Neuronal stem cell (in vitro differentiated cells): ENCODE data around the gene DGCR6L.
A peak's percentile ranks its signal among the peaks of the same experiment; 100 is the strongest.
"Not testable (repeated sequence)": the region's sequence is repeated elsewhere in the genome, so short reads cannot be mapped to it uniquely, and the experiment has no call there.

Source experiments
- DNase-seq: peaks from one replicate; pipeline ENCODE4 v3.0.0-alpha.2; 2013; ENCODE audit warnings: low spot score
- H2AFZ ChIP-seq: one replicate; pipeline ENCODE4 v1.6.1; 2013; ENCODE audit warnings: mild to moderate bottlenecking, low read length, inconsistent platforms
- H2AK5ac ChIP-seq: 2 replicates; pipeline ENCODE4 v1.6.1; 2013; ENCODE audit warnings: low read depth, mild to moderate bottlenecking, inconsistent platforms, low read length, moderate library complexity, mixed read lengths
- H2BK120ac ChIP-seq: 2 replicates; pipeline ENCODE4 v1.6.1; 2013; ENCODE audit warnings: low read depth, mild to moderate bottlenecking, inconsistent platforms, low read length, moderate library complexity, mixed read lengths
- H2BK12ac ChIP-seq: one replicate; pipeline ENCODE4 v1.6.1; 2013; ENCODE audit warnings: low read length, inconsistent platforms
- H2BK15ac ChIP-seq: 2 replicates; pipeline ENCODE4 v1.6.1; 2013; ENCODE audit warnings: mild to moderate bottlenecking, low read length, inconsistent platforms, mixed read lengths
- H2BK5ac ChIP-seq: one replicate; pipeline ENCODE4 v1.6.1; 2013; ENCODE audit warnings: inconsistent platforms, mild to moderate bottlenecking, low read length, moderate library complexity
- H3K14ac ChIP-seq: one replicate; pipeline ENCODE4 v1.6.1; 2013; ENCODE audit warnings: low read length, inconsistent platforms
- H3K18ac ChIP-seq: 2 replicates; pipeline ENCODE4 v1.6.1; 2013; ENCODE audit warnings: low read length, inconsistent platforms
- H3K23ac ChIP-seq: 2 replicates; pipeline ENCODE4 v1.6.1; 2013; ENCODE audit warnings: low read depth, mild to moderate bottlenecking, mixed read lengths, low read length, inconsistent platforms; ENCODE audit not compliant: poor library complexity
- H3K27ac ChIP-seq: replicated peaks from 3 replicates; pipeline ENCODE4 v1.5.1; 2013; ENCODE audit warnings: low read length, inconsistent platforms
- H3K27me3 ChIP-seq, 3 experiments: 2 replicates each; pipeline ENCODE4 v1.6.1; 2013; ENCODE audit warnings: low read length in 3 of 3, mild to moderate bottlenecking in 2 of 3, inconsistent platforms in 1 of 3, low read depth in 1 of 3, mixed read lengths in 1 of 3, moderate library complexity in 1 of 3; ENCODE audit not compliant: control insufficient read depth in 3 of 3, insufficient read depth in 3 of 3
- H3K36me3 ChIP-seq, 2 donors: replicated peaks in 1 of 2; 2 replicates each; pipeline ENCODE4 v1.6.1; 2013; ENCODE audit warnings: low read length in 2 of 2; ENCODE audit not compliant: control insufficient read depth in 2 of 2, insufficient read depth in 2 of 2
- H3K4ac ChIP-seq: 2 replicates; pipeline ENCODE4 v1.6.1; 2013; ENCODE audit warnings: inconsistent platforms, mild to moderate bottlenecking, low read length, moderate library complexity
- H3K4me1 ChIP-seq, 2 donors: 1 replicate in 1 of 2; 2 replicates in 1 of 2; pipeline ENCODE4 v1.6.1; 2013; ENCODE audit warnings: low read length in 2 of 2, low read depth in 1 of 2; ENCODE audit not compliant: control insufficient read depth in 2 of 2, insufficient read depth in 1 of 2
- H3K4me2 ChIP-seq: one replicate; pipeline ENCODE4 v1.6.1; 2013; ENCODE audit warnings: mild to moderate bottlenecking, low read length, inconsistent platforms; ENCODE audit not compliant: insufficient read depth, poor library complexity, severe bottlenecking
- H3K4me3 ChIP-seq, 2 donors: 2 replicates each; pipeline ENCODE4 v1.5.1; 2013; ENCODE audit warnings: low read length in 2 of 2, mild to moderate bottlenecking in 2 of 2, inconsistent platforms in 1 of 2, moderate library complexity in 1 of 2
- H3K79me1 ChIP-seq: one replicate; pipeline ENCODE4 v1.6.1; 2013; ENCODE audit warnings: low read depth, mild to moderate bottlenecking, inconsistent platforms, low read length, moderate library complexity
- H3K9ac ChIP-seq: one replicate; pipeline ENCODE4 v1.6.1; 2013; ENCODE audit warnings: mild to moderate bottlenecking, low read depth, low read length, inconsistent platforms; ENCODE audit not compliant: poor library complexity
- H3K9me3 ChIP-seq, 2 donors: replicated peaks in 1 of 2; 2 replicates each; pipeline versions ENCODE3 to v1.6.1; 2013; ENCODE audit warnings: low read length in 2 of 2, mild to moderate bottlenecking in 2 of 2, inconsistent platforms in 1 of 2, low read depth in 1 of 2, mixed read lengths in 1 of 2, moderate library complexity in 1 of 2; ENCODE audit not compliant: control insufficient read depth in 2 of 2, insufficient read depth in 1 of 2
- H4K8ac ChIP-seq: one replicate; pipeline ENCODE4 v1.6.1; 2013; ENCODE audit warnings: low read depth, mild to moderate bottlenecking, inconsistent platforms, low read length, moderate library complexity
- H4K91ac ChIP-seq: one replicate; pipeline ENCODE4 v1.6.1; 2013; ENCODE audit warnings: low read length, low read depth, mild to moderate bottlenecking, inconsistent platforms; ENCODE audit not compliant: poor library complexity
- WGBS, 2 donors: extraction: QIAGEN DNeasy Blood & Tissue Kit; methylation state at CpG; one replicate each; pipeline ENCODE4 v1.1.7; 2013; ENCODE audit warnings: missing lambda C conversion rate in 2 of 2, mixed read lengths in 1 of 2; ENCODE audit not compliant: insufficient read length in 2 of 2, insufficient replicate concordance in 1 of 2; ENCODE audit errors: extremely low coverage in 2 of 2; 5-methylcytosine and 5-hydroxymethylcytosine counted together

Gene DGCR6L

DNA sequence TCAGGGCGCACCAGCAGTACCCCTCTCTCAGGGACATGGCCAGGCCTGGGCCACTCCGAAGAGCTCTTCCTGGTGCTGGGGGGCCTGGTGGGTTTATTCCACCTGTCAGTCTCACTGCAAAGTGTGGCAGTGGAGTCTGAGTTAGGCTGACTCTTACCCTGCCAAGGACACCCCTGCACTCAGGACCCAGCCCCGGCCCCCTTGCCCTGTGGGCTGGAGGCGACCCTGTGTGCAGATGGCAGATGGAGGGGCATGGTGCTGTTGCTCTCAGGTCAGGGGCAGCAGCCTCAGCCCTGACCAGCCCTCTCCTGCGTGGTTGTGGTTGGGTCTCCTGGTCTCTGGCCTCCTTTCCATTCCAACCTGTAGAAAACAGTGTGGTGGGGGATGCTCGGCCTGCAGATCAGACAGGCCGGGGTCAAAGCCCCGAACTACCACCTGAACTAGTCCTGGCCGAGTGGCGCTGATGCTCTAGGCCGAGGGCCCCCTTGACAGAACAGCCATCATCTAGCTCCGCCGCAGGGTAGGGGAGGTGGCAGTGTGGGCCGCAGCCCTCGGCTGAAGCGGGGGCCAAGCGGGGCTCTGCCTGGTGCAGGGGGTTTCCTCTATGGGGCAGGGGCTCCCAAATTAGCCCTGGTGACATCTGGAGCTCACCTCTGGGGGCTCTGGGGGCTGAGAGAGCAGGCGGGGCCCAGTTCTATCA lies 41.8 kb downstream of the DGCR6L start:
- H3K36me3 ChIP-seq, H3K79me1 ChIP-seq, H4K8ac ChIP-seq, H3K27me3 ChIP-seq, H3K9ac ChIP-seq, H2AK5ac ChIP-seq, H2BK120ac ChIP-seq, H3K14ac ChIP-seq, H2BK12ac ChIP-seq, H2AFZ ChIP-seq, H3K9me3 ChIP-seq, DNase-seq, H3K4me3 ChIP-seq, H3K4me2 ChIP-seq, H4K91ac ChIP-seq, H3K4ac ChIP-seq, H3K27ac ChIP-seq, H2BK5ac ChIP-seq, H3K23ac ChIP-seq: not testable (repeated sequence)
- peak overlapping the region; percentile 52 for H3K18ac ChIP-seq
- peak overlapping the region; percentile 26 for H2BK15ac ChIP-seq
- peaks cover 9 to 26% of the 10 kb centered on the region in 2 donors for H3K4me1 ChIP-seq
- no CpG with 5 or more reads among the region's 18 CpGs for WGBS, 2 donors

DNA sequence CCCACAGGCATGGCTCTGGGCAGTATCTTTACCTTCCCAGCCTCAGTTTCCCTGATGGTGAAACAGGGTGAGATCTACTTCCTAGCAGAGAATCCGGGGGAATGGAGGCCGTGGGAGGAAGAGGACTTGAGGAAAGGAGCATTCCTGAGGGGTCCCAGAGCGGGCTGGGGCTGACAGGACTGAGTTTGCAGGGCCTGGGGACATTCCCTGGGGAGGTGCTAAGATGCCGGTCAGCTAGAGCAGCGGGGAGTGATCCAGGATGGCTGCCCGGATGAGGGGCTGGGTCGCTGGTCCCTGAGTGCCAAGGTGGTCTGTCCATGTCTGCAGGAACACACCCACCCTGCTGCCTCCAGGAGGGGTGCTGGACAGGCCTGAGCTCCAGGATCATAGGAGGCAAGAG lies 43.4 kb downstream of the DGCR6L start:
- Histone ChIP-seq H3K27me3 (no peaks in the 10 kb centered on the region), H4K8ac (peak overlapping the region; percentile 65), H3K4me2 (no peak overlapping the region), H3K4me3 (no peak overlapping the region), H3K18ac (peak overlapping the region; percentile 64), H3K9ac (no peak overlapping the region), H3K23ac (peak overlapping the region; percentile 91), H2BK5ac (peak overlapping the region; percentile 66), H3K79me1 (no peaks in the 10 kb centered on the region), H3K14ac (peak overlapping the region; percentile 38), H3K4me1 (peaks cover 4 to 23% of the 10 kb centered on the region in 2 donors), H2AFZ (no peak overlapping the region), H2BK15ac (peak overlapping the region; percentile 89), H4K91ac (no peak overlapping the region), H2BK120ac (no peak overlapping the region), H2BK12ac (peak overlapping the region; percentile 58), H3K27ac (no peak overlapping the region), H3K4ac (no peak overlapping the region), H3K36me3 (no peaks in the 10 kb centered on the region), H2AK5ac (no peak overlapping the region), H3K9me3 (no peaks in the 10 kb centered on the region)
- no peak for DNase-seq
- WGBS, 2 donors = no CpG with 5 or more reads among the region's 7 CpGs

DNA sequence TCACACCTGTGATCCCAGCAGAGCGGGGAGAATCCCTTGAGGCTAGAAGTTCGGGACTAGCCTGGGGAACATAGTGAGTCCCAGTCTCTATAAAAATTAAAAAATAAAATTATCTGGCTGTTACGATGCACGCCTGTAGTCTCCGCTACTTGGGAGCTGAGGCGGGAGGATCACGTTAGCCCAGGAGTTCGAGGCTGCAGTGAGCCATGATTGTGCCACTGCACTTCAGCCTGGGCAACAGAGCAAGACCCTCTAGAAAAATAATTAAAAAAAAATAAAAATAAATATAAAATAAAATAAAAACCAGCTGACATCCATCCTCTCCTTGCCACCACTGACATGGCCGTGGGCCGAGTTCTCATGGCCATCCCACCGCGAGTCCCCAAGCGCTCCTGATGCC lies 44.0 kb downstream of the DGCR6L start:
- Histone ChIP-seq H3K4me2 (no peak overlapping the region), H3K9ac (no peak overlapping the region), H3K4ac (no peak overlapping the region), H3K27ac (no peak overlapping the region), H2BK5ac (no peak overlapping the region), H3K9me3 (no peaks in the 10 kb centered on the region), H3K4me1 (peaks cover 6 to 21% of the 10 kb centered on the region in 2 donors), H3K23ac (peak overlapping the region; percentile 91), H3K14ac (peak overlapping the region; percentile 38), H3K27me3 (no peaks in the 10 kb centered on the region), H2BK12ac (no peak overlapping the region), H3K4me3 (no peak overlapping the region), H2AFZ (no peak overlapping the region), H2BK120ac (no peak overlapping the region), H4K91ac (no peak overlapping the region), H3K79me1 (no peaks in the 10 kb centered on the region), H4K8ac (no peak overlapping the region), H3K18ac (no peak overlapping the region), H2AK5ac (no peak overlapping the region), H2BK15ac (peak overlapping the region; percentile 89), H3K36me3 (no peaks in the 10 kb centered on the region)
- WGBS, 2 donors = no CpG with 5 or more reads among the region's 13 CpGs
- DNase-seq = no peak

DNA sequence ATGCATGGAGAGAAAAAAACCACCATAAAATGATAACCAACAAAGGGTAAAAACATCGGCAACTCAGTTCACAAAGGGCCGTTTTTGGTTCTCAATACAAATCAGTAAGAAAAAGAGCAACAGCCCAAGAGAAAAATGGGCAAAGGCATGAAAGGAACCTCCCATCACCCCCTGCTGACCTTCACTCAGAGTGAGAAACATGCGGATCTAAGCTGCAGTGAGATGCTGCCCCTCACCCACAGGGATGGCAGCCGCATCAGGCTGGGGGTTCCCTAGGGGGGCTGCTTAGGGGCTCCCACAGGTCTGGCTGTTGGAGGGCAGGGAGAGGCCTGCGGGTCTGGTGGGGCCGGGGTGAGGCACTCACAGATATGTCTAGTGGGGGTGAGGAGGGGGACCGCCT lies 44.5 kb downstream of the DGCR6L start:
- no CpG with 5 or more reads among the region's 7 CpGs for WGBS, 2 donors
- H3K79me1 ChIP-seq, H3K27me3 ChIP-seq, H4K91ac ChIP-seq, H2BK5ac ChIP-seq, H2BK12ac ChIP-seq, H3K18ac ChIP-seq, H3K23ac ChIP-seq, H3K14ac ChIP-seq, H3K9ac ChIP-seq, H2BK120ac ChIP-seq, H4K8ac ChIP-seq, H3K4ac ChIP-seq, H3K9me3 ChIP-seq, H2AK5ac ChIP-seq, H3K4me2 ChIP-seq, H2AFZ ChIP-seq, H3K36me3 ChIP-seq, DNase-seq, H3K27ac ChIP-seq, H3K4me3 ChIP-seq, H2BK15ac ChIP-seq: not testable (repeated sequence)
- H3K4me1 ChIP-seq = peaks cover 8 to 16% of the 10 kb centered on the region in 2 donors
